Mesodermal cell (in vitro differentiated cells): ENCODE data around the gene SLC25A24.
"Not testable (repeated sequence)": the region's sequence is repeated elsewhere in the genome, so short reads cannot be mapped to it uniquely, and the experiment has no call there.

Experiments
- H3K27ac ChIP-seq: 2 replicates; pipeline ENCODE4 v1.7.0; 2013; ENCODE audit warnings: mild to moderate bottlenecking, low read depth, low read length, moderate library complexity; ENCODE audit not compliant: severe bottlenecking
- H3K36me3 ChIP-seq: 2 replicates; pipeline ENCODE4 v1.7.1; 2013; ENCODE audit warnings: mild to moderate bottlenecking, low read length, moderate library complexity; ENCODE audit not compliant: control insufficient read depth, insufficient read depth
- H3K4me1 ChIP-seq: one replicate; pipeline ENCODE4 v1.7.1; 2013; ENCODE audit warnings: mild to moderate bottlenecking, low read length; ENCODE audit not compliant: insufficient read depth, control insufficient read depth, poor library complexity, severe bottlenecking
- H3K4me3 ChIP-seq: 2 replicates; pipeline ENCODE4 v1.7.0; 2013; ENCODE audit warnings: low read length, control low read depth, mild to moderate bottlenecking; ENCODE audit not compliant: insufficient read depth, poor library complexity, severe bottlenecking; ENCODE audit errors: extremely low read depth
- H3K9me3 ChIP-seq: 2 replicates; pipeline ENCODE4 v1.7.1; 2013; ENCODE audit warnings: mild to moderate bottlenecking, low read length, moderate library complexity; ENCODE audit not compliant: control insufficient read depth
- WGBS, 2 experiments: methylation state at CpG; one replicate each; pipeline ENCODE4 v1.1.5; 2013; ENCODE audit warnings: missing lambda C conversion rate in 2 of 2; ENCODE audit not compliant: insufficient coverage in 2 of 2; 5-methylcytosine and 5-hydroxymethylcytosine counted together

SLC25A24 gene

GRCh38 chr1:108154314-108154713, 45.8 kb downstream of the SLC25A24 start:
- Histone ChIP-seq H3K4me1 (no peaks in the 10 kb centered on the region), H3K36me3 (peaks cover 85% of the 10 kb centered on the region), H3K9me3 (no peaks in the 10 kb centered on the region), H3K4me3 (no peak overlapping the region), H3K27ac (no peak overlapping the region)
- WGBS, 2 experiments, result 100% methylated on average over 2 of the region's 4 CpGs; no CpG with 5 or more reads in 1 of the 2 experiments

DNA sequence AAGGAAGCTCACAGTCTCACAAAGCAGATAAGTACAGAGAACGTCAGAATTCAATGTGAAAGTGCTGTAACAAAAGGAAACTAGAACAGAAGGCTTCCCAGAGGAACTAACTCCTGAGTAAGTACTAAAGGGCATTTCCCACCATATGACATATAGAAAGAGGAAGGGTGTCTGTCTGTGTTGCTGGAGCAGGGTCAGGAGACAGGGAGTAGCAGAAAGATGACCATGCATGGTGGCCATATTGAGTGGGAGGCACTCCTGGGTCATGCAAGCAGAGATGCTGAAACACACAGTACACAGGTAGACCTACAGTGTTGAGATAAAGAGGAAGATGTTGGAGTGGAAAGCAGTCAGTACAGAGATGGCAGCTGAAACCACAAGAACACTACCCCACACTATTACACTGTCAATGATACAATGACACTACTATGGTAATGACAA, 47.3 kb downstream of the SLC25A24 start:
- 100% methylated on average over 1 of the region's 1 CpG; no CpG with 5 or more reads in 1 of the 2 experiments for WGBS, 2 experiments

GRCh38 chr1:108151548-108151947, 48.6 kb downstream of the SLC25A24 start:
- no peak overlapping the region for H3K27ac ChIP-seq
- 100% methylated on average over 1 of the region's 1 CpG for WGBS, 2 experiments
- peaks cover 93% of the 10 kb centered on the region for H3K36me3 ChIP-seq
- H3K9me3 ChIP-seq, result peaks cover 3% of the 10 kb centered on the region
- H3K4me1 ChIP-seq, result no peaks in the 10 kb centered on the region
- no peak overlapping the region for H3K4me3 ChIP-seq

More for the DNA sequence above, 47.3 kb downstream of the SLC25A24 start:
- Histone ChIP-seq H3K36me3 (peaks cover 90% of the 10 kb centered on the region), H3K4me1 (no peaks in the 10 kb centered on the region), H3K27ac (no peak overlapping the region), H3K9me3 (no peaks in the 10 kb centered on the region), H3K4me3 (no peak overlapping the region)

GRCh38 chr1:108149796-108150467, 50.2 kb downstream of the SLC25A24 start:
- WGBS, 2 experiments, result no CpG with 5 or more reads among the region's 3 CpGs
- no peaks in the 10 kb centered on the region for H3K4me1 ChIP-seq
- H3K27ac ChIP-seq, result no peak overlapping the region
- H3K4me3 ChIP-seq, result no peak overlapping the region
- H3K36me3 ChIP-seq, result peaks cover 99% of the 10 kb centered on the region
- peaks cover 4% of the 10 kb centered on the region for H3K9me3 ChIP-seq

DNA sequence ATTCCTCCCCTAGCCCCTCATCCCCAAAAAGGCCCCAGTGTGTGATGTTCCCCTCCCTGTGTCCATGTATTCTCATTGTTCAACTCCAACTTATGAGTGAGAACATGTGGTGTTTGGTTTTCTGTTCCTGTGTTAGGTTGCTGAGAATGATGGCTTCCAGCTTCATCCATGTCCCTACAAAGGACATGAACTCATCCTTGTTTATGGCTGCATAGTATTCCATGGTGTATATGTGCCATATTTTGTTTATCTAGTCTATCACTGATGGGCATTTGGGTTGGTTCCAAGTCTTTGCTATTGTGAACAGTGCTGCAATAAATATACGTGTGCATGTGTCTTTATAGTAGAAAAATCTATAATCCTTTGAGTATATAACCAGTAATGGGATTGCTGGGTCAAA, 55.6 kb downstream of the SLC25A24 start:
- not testable (repeated sequence) for H3K4me3 ChIP-seq, H3K4me1 ChIP-seq, H3K27ac ChIP-seq, H3K9me3 ChIP-seq
- peaks cover 81% of the 10 kb centered on the region for H3K36me3 ChIP-seq
- WGBS, 2 experiments, result no CpG with 5 or more reads among the region's 1 CpG

- H3K27ac ChIP-seq, result no peak overlapping the region
- WGBS, 2 experiments, result 95 to 98% methylated on average over 3 to 5 of the region's 6 CpGs
- H3K9me3 ChIP-seq, result peaks cover 4% of the 10 kb centered on the region
- H3K4me1 ChIP-seq, result no peaks in the 10 kb centered on the region
- H3K36me3 ChIP-seq, result peaks cover 81% of the 10 kb centered on the region
- no peak overlapping the region for H3K4me3 ChIP-seq
These were observed 57.3 kb downstream of the SLC25A24 start for GRCh38 chr1:108142773-108143394.

DNA sequence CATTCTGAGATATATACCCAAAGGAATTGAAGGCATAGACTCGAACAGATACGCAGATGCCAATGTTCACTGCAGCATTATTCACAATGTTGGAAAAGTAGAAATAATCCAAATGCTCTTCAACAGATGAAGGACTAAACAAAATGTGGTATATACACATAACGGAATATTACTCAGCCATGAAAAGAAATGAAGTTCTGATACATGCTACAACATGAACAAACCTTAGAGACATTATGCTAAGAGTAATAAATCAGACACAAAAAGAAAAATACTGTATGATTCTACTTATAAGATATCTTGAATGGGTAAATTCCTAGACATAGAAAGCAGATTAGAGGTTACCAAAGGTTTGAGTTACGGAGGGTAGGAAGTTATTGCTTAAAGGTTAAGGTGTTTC, 57.9 kb downstream of the SLC25A24 start:
- 97% methylated on average over 2 of the region's 4 CpGs; no CpG with 5 or more reads in 1 of the 2 experiments for WGBS, 2 experiments
- Histone ChIP-seq H3K4me3 (no peak overlapping the region), H3K36me3 (peaks cover 81% of the 10 kb centered on the region), H3K9me3 (peaks cover 4% of the 10 kb centered on the region), H3K4me1 (no peaks in the 10 kb centered on the region), H3K27ac (no peak overlapping the region)

- H3K27ac ChIP-seq, result no peak overlapping the region
- no peak overlapping the region for H3K4me3 ChIP-seq
- WGBS, 2 experiments, result no CpG with 5 or more reads among the region's 3 CpGs
- H3K9me3 ChIP-seq, result peaks cover under 1% of the 10 kb centered on the region
- no peaks in the 10 kb centered on the region for H3K4me1 ChIP-seq
- peaks cover 80% of the 10 kb centered on the region for H3K36me3 ChIP-seq
These were observed 58.5 kb downstream of the SLC25A24 start for GRCh38 chr1:108141621-108142020.

DNA sequence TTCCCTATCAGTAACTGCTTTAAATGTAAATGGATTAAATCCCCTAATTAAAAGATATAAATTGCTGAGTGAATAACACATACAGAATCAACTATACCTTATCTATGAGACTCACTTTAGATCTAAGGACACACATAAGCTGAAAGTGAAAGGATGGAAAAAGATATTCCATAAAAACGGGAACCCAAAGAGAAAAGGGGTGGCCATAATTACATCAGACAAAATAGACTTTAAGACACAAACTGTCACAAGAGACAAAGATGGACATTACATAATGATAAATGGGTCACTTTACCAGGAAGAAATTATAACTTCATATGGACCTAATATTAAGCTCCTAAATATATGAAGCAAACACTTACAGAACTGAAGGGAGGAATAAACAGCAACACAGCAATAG, 59.2 kb downstream of the SLC25A24 start:
- H3K9me3 ChIP-seq, result no peaks in the 10 kb centered on the region
- no peak overlapping the region for H3K4me3 ChIP-seq
- WGBS, 2 experiments, result no CpG with 5 or more reads among the region's 1 CpG
- peaks cover 80% of the 10 kb centered on the region for H3K36me3 ChIP-seq
- no peaks in the 10 kb centered on the region for H3K4me1 ChIP-seq
- no peak overlapping the region for H3K27ac ChIP-seq

DNA sequence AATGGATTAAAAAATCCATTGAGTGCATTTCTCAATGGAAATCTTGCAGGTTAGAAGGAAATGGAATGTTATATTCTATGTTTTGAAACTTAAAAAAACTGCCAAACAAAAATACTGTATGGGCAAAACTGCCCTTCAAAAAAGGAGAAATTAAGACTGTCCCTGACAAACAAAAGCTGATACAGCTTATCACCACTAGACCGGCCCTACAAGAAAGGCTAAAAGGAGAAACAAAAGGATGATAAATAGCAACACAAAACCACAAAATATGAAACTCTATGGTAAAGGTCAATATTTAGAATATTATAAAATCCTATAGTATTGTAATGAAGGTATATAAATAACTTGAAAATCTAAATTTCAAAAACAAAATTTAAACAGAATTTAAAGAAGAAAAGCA, 60.0 kb downstream of the SLC25A24 start:
- Histone ChIP-seq H3K9me3 (no peaks in the 10 kb centered on the region), H3K4me3 (no peak overlapping the region), H3K27ac (no peak overlapping the region), H3K36me3 (peaks cover 78% of the 10 kb centered on the region), H3K4me1 (no peaks in the 10 kb centered on the region)
- no CpG with 5 or more reads among the region's 1 CpG for WGBS, 2 experiments

DNA sequence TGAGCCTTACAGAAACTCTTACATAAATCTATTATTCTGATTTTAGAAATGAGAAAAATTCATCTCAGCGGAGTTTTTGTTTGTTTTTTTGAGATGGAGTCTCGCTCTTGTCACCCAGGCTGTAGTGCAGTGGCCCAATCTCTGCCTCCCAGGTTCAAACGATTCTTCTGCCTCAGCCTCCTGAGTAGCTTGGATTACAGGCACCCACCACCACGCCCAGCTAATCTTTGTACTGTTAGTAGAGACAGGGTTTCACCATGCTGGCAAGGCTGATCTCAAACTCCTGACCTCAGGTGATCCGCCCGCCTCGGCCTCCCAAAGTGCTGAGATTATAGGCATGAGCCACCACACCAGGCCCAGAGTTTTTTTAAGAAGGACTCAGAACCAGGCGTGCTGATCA, 60.6 kb downstream of the SLC25A24 start:
- not testable (repeated sequence) for H3K4me1 ChIP-seq, H3K27ac ChIP-seq, H3K4me3 ChIP-seq, H3K9me3 ChIP-seq
- peaks cover 75% of the 10 kb centered on the region for H3K36me3 ChIP-seq
- 83 to 95% methylated on average over 4 to 7 of the region's 8 CpGs for whole genome bisulfite sequencing, 2 experiments
